Measurements from ENCODE around the gene CAST.

Gene CAST

DNA sequence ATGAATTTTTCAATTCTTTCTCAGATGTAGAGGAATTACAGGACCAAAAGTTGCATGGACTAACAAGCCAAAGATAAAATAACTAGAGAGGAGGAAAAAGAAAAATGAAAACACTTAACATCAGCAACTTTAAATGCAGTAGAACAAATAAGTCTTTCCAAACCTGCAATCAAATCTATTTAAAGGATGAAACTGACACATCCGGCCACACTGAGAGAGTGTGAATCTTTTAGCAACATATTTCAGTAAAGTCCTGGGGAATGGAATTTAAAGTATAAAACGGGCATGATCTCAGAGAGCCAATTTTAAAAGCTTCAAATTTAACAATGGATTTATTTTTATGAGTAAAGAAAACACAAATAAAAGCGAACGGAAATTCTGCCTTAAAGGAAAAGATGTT lies 17.1 kb downstream of the CAST start:
- TF ChIP-seq SPI1 (IDR thresholded peaks at IDR 0.05; ENCODE audit: low read depth, low read length) (no peak), POLR2AphosphoS5 (IDR thresholded peaks at IDR 0.05; ENCODE audit: low read depth, low read length) (no peak), POLR2A (IDR thresholded peaks at IDR 0.05; ENCODE audit: low read depth, low read length) (no peak), PAX5 (IDR thresholded peaks at IDR 0.05; ENCODE audit: insufficient read depth, low read length, severe bottlenecking) (no peak), POU2F2 (IDR thresholded peaks at IDR 0.05; ENCODE audit: low read depth, low read length) (no peak), TAF1 (IDR thresholded peaks at IDR 0.05; ENCODE audit: low read depth, low read length) (no peak)
- DNase-seq (ENCODE audit: insufficient read length, low spot score) (no peak), FAIRE-seq (no peak)

GRCh38 chr5:96680759-96681470 lies 18.7 kb downstream of the CAST start:
- DNase-seq (ENCODE audit: insufficient read length, low spot score) (no peak), FAIRE-seq (no peak)
- TF ChIP-seq POLR2AphosphoS5 (IDR thresholded peaks at IDR 0.05; ENCODE audit: low read depth, low read length) = no peak
- TF ChIP-seq PAX5 (IDR thresholded peaks at IDR 0.05; ENCODE audit: insufficient read depth, low read length, severe bottlenecking) = no peak
- TF ChIP-seq SPI1 (IDR thresholded peaks at IDR 0.05; ENCODE audit: low read depth, low read length) = no peak
- no peak for TF ChIP-seq TAF1 (IDR thresholded peaks at IDR 0.05; ENCODE audit: low read depth, low read length)
- TF ChIP-seq POLR2A (IDR thresholded peaks at IDR 0.05; ENCODE audit: low read depth, low read length) = no peak
- TF ChIP-seq POU2F2 (IDR thresholded peaks at IDR 0.05; ENCODE audit: low read depth, low read length) = no peak

- no peak for FAIRE-seq
- no peak for DNase-seq (ENCODE audit: insufficient read length, low spot score)
- TF ChIP-seq TAF1 (IDR thresholded peaks at IDR 0.05; ENCODE audit: low read depth, low read length) (no peak), PAX5 (IDR thresholded peaks at IDR 0.05; ENCODE audit: insufficient read depth, low read length, severe bottlenecking) (no peak), POLR2AphosphoS5 (IDR thresholded peaks at IDR 0.05; ENCODE audit: low read depth, low read length) (no peak), POU2F2 (IDR thresholded peaks at IDR 0.05; ENCODE audit: low read depth, low read length) (no peak)
Observed at GRCh38 chr5:96683392-96683791, 21.2 kb downstream of the CAST start.

GRCh38 chr5:96683810-96684209 lies 21.6 kb downstream of the CAST start:
- TF ChIP-seq SPI1 (IDR thresholded peaks at IDR 0.05; ENCODE audit: low read depth, low read length) = no peak
- no peak for TF ChIP-seq TAF1 (IDR thresholded peaks at IDR 0.05; ENCODE audit: low read depth, low read length)
- no peak for TF ChIP-seq POU2F2 (IDR thresholded peaks at IDR 0.05; ENCODE audit: low read depth, low read length)
- no peak for TF ChIP-seq POLR2A (IDR thresholded peaks at IDR 0.05; ENCODE audit: low read depth, low read length)
- no peak for TF ChIP-seq PAX5 (IDR thresholded peaks at IDR 0.05; ENCODE audit: insufficient read depth, low read length, severe bottlenecking)
- TF ChIP-seq POLR2AphosphoS5 (IDR thresholded peaks at IDR 0.05; ENCODE audit: low read depth, low read length) = no peak
- FAIRE-seq = no peak
- DNase-seq (ENCODE audit: insufficient read length, low spot score) = no peak

- FAIRE-seq = no peak
- TF ChIP-seq TAF1 (IDR thresholded peaks at IDR 0.05; ENCODE audit: low read depth, low read length) (no peak), PAX5 (IDR thresholded peaks at IDR 0.05; ENCODE audit: insufficient read depth, low read length, severe bottlenecking) (no peak), SPI1 (IDR thresholded peaks at IDR 0.05; ENCODE audit: low read depth, low read length) (no peak), POLR2AphosphoS5 (IDR thresholded peaks at IDR 0.05; ENCODE audit: low read depth, low read length) (no peak), POLR2A (IDR thresholded peaks at IDR 0.05; ENCODE audit: low read depth, low read length) (no peak), POU2F2 (IDR thresholded peaks at IDR 0.05; ENCODE audit: low read depth, low read length) (no peak)
- DNase-seq (ENCODE audit: insufficient read length, low spot score) = no peak
Observed at GRCh38 chr5:96687080-96687479, 24.9 kb downstream of the CAST start.

GRCh38 chr5:96687812-96688453 lies 25.8 kb downstream of the CAST start:
- DNase-seq (ENCODE audit: insufficient read length, low spot score) (peak; percentile 18), FAIRE-seq (peak; percentile 90)
- TF ChIP-seq PAX5 (IDR thresholded peaks at IDR 0.05; ENCODE audit: insufficient read depth, low read length, severe bottlenecking) (no peak), POU2F2 (IDR thresholded peaks at IDR 0.05; ENCODE audit: low read depth, low read length) (no peak), TAF1 (IDR thresholded peaks at IDR 0.05; ENCODE audit: low read depth, low read length) (no peak), POLR2A (IDR thresholded peaks at IDR 0.05; ENCODE audit: low read depth, low read length) (no peak), SPI1 (IDR thresholded peaks at IDR 0.05; ENCODE audit: low read depth, low read length) (no peak), POLR2AphosphoS5 (IDR thresholded peaks at IDR 0.05; ENCODE audit: low read depth, low read length) (no peak)

DNA sequence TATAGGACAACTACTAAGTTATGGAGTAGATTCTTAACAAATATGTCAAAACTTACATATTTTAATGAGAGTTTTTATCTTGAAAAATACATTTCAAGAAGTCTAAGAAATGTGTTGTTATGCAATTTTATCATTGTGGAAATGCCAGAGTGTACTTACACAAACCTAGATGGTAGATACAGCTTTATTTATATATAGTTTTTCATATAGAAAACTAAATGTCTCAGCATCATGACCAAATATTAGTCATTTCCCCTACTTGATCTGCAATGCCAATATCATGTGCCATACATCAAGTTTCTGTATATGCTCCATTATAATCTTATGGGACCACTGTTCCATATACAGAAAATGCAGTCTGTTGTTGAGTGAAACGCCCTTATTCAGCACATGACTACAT lies 28.7 kb downstream of the CAST start:
- FAIRE-seq (no peak), DNase-seq (ENCODE audit: insufficient read length, low spot score) (no peak)
- no peak for TF ChIP-seq POU2F2 (IDR thresholded peaks at IDR 0.05; ENCODE audit: low read depth, low read length)
- no peak for TF ChIP-seq TAF1 (IDR thresholded peaks at IDR 0.05; ENCODE audit: low read depth, low read length)
- TF ChIP-seq PAX5 (IDR thresholded peaks at IDR 0.05; ENCODE audit: insufficient read depth, low read length, severe bottlenecking) = no peak
- no peak for TF ChIP-seq SPI1 (IDR thresholded peaks at IDR 0.05; ENCODE audit: low read depth, low read length)
- TF ChIP-seq POLR2A (IDR thresholded peaks at IDR 0.05; ENCODE audit: low read depth, low read length) = no peak
- TF ChIP-seq POLR2AphosphoS5 (IDR thresholded peaks at IDR 0.05; ENCODE audit: low read depth, low read length) = no peak

GRCh38 chr5:96691503-96692303 lies 29.5 kb downstream of the CAST start:
- FAIRE-seq (no peak), DNase-seq (ENCODE audit: insufficient read length, low spot score) (no peak)
- TF ChIP-seq PAX5 (IDR thresholded peaks at IDR 0.05; ENCODE audit: insufficient read depth, low read length, severe bottlenecking) = no peak
- no peak for TF ChIP-seq POLR2AphosphoS5 (IDR thresholded peaks at IDR 0.05; ENCODE audit: low read depth, low read length)
- TF ChIP-seq TAF1 (IDR thresholded peaks at IDR 0.05; ENCODE audit: low read depth, low read length) = no peak
- TF ChIP-seq SPI1 (IDR thresholded peaks at IDR 0.05; ENCODE audit: low read depth, low read length) = no peak
- no peak for TF ChIP-seq POU2F2 (IDR thresholded peaks at IDR 0.05; ENCODE audit: low read depth, low read length)
- TF ChIP-seq POLR2A (IDR thresholded peaks at IDR 0.05; ENCODE audit: low read depth, low read length) = no peak

GRCh38 chr5:96692441-96692840 lies 30.3 kb downstream of the CAST start:
- no peak for TF ChIP-seq TAF1 (IDR thresholded peaks at IDR 0.05; ENCODE audit: low read depth, low read length)
- no peak for TF ChIP-seq POLR2A (IDR thresholded peaks at IDR 0.05; ENCODE audit: low read depth, low read length)
- no peak for TF ChIP-seq PAX5 (IDR thresholded peaks at IDR 0.05; ENCODE audit: insufficient read depth, low read length, severe bottlenecking)
- TF ChIP-seq SPI1 (IDR thresholded peaks at IDR 0.05; ENCODE audit: low read depth, low read length) = no peak
- no peak for TF ChIP-seq POLR2AphosphoS5 (IDR thresholded peaks at IDR 0.05; ENCODE audit: low read depth, low read length)
- no peak for TF ChIP-seq POU2F2 (IDR thresholded peaks at IDR 0.05; ENCODE audit: low read depth, low read length)
- no peak for DNase-seq (ENCODE audit: insufficient read length, low spot score)
- peak; percentile 41 for FAIRE-seq

All from GM12891 (cell line).